ENCODE data around the gene ZMYND10. TPM values are rescaled to one million over a fixed set of nuclear protein-coding genes. Genes with fewer than 3 reads are reported as not detected.

Gene ZMYND10
- total RNA-seq, 5 donors from 2014 or later (not counting 1 experiment from before 2014, with no cell fraction given): 1.2 to 6.1 (median 2.9) TPM

DNA sequence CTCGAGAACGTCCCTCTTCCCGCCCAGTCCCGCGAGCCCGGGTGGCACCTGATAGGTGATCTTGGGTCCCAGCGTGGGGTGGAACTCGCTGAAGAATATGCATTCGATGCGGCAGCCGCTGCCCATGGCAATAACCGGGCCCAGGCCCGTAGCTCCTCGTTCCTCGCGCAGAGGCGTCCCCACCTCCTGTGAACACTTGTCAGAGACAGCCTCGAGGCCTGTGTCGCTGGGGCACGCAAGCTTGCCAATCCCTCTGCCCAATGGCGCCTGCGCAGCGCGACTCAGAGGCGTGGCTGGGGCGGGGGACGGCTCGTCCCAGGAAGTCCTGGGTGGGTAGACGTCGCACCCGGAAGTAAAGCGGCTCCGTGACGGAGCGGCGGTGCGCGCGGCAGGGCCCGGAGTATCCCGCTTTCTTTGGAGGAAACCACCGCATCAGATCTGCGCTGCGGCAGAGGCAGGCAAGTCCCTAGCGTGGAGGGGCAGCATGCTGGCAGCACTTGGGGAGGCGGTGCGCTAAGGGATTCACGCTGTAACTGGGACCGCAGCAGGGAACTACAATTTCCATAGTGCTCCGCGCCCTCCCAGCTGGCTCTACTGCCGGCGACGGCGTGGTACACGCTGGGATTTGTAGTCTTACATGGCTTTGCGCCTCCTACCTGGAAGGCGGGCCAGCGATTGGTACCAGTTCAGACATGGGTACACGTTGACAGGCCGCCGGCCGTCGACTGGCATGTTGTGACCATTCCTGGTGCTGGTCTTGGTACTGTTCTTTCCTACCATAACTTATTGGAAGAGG is 5.2 kb upstream of the ZMYND10 start, which contains the start of the genes CYB561D2 and NPRL2:
CYB561D2 (plus strand) TSS at position 336 of the 796 bp plus-strand sequence. CDS start 572 bp downstream, outside the sequence.
NPRL2 (minus strand) TSS at position 249 of the 796 bp plus-strand sequence; CDS start at position 126, 123 bp downstream.
- Mint-ChIP-seq H3K27me3 (no peaks in the 10 kb centered on the region), H3K9me3 (no peaks in the 10 kb centered on the region), H3K4me1 (peaks cover 66 to 70% (median 67%) of the 10 kb centered on the region in 3 donors), H3K36me3 (peaks cover 21% of the 10 kb centered on the region), H3K4me3 (peak within 1 kb of the TSS; percentile 94 to 99 (median 97)), H3K27ac (peak within 1 kb of the TSS; percentile 99 to 100)
- Histone ChIP-seq H3K9me3 (no peaks in the 10 kb centered on the region), H3K27ac (ENCODE audit: low read length) (peak within 1 kb of the TSS; percentile 89), H3K4me3 (ENCODE audit: control insufficient read depth in 1 of 2, extremely low read depth in 1 of 2, low read length in 1 of 2) (peak within 1 kb of the TSS; percentile 88 to 96), H3K4me1 (ENCODE audit: control insufficient read depth in 1 of 2, extremely low read depth in 1 of 2, insufficient read depth in 2 of 2, low read length in 2 of 2) (peaks cover 20 to 69% of the 10 kb centered on the region in 2 experiments), H3K27me3 (replicated peaks in 1 of 2; ENCODE audit: control insufficient read depth in 2 of 2, extremely low read depth in 1 of 2, insufficient read depth in 2 of 2, low read length in 1 of 2) (no peaks in the 10 kb centered on the region), H3K36me3 (ENCODE audit: control insufficient read depth in 2 of 2, extremely low read depth in 1 of 2, insufficient read depth in 1 of 2, low read length in 1 of 2) (peaks cover 5 to 52% of the 10 kb centered on the region in 2 donors)
- ATAC-seq (replicated peaks in 1 of 4) (peak; percentile 88 to 91 (median 90)), DNase-seq (peak; percentile 98 to 100 (median 99))
- ChIA-PET POLR2A (interaction anchor here (0.5 to 0.8 kb wide), 4 partner anchors 9 to 50 kb away, joined by 3 to 6 read pairs (median 4); no protein-coding TSS in a partner anchor), CTCF (interaction anchor here in 1 of 2 donors (1.0 to 2.1 kb wide), 8 partner anchors 9 to 261 kb away, joined by 3 to 10 read pairs (median 3); partner anchors contain the start of genes CISH, HYAL3, NAA80 and RASSF1)
- WGBS (ENCODE audit: insufficient coverage): under 1% methylated on average over 59 of the region's 64 CpGs

DNA sequence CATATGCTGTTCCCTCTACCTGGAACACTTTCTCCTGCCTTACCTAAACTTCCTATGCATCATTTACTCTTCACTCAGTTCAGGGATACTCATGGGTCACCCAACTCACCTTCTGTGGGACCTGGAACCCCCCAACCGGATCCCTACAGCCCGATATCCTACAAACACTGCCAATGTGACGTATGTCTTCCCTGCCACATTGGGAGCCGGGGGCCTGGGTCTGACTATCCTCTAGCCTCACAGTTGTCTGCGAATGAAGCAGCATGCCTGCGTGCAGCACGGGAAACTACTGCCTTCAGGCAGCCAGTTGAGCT is 4.6 kb upstream of the ZMYND10 start:
- Histone ChIP-seq H3K27me3 (replicated peaks in 1 of 2; ENCODE audit: control insufficient read depth in 2 of 2, extremely low read depth in 1 of 2, insufficient read depth in 2 of 2, low read length in 1 of 2) (no peaks in the 10 kb centered on the region), H3K36me3 (ENCODE audit: control insufficient read depth in 2 of 2, extremely low read depth in 1 of 2, insufficient read depth in 1 of 2, low read length in 1 of 2) (peaks cover 3 to 46% of the 10 kb centered on the region in 2 donors), H3K9me3 (no peaks in the 10 kb centered on the region), H3K4me3 (ENCODE audit: control insufficient read depth in 1 of 2, extremely low read depth in 1 of 2, low read length in 1 of 2) (peak overlapping the region; percentile 88 to 96), H3K4me1 (ENCODE audit: control insufficient read depth in 1 of 2, extremely low read depth in 1 of 2, insufficient read depth in 2 of 2, low read length in 2 of 2) (peaks cover 22 to 70% of the 10 kb centered on the region in 2 experiments), H3K27ac (ENCODE audit: low read length) (peak overlapping the region; percentile 89)
- no peaks in the 10 kb centered on the region for H3K9me3 Mint-ChIP-seq
- H3K4me3 Mint-ChIP-seq: peak overlapping the region; percentile 94 to 99 (median 97)
- peaks cover 67 to 69% (median 69%) of the 10 kb centered on the region in 3 donors for H3K4me1 Mint-ChIP-seq
- ChIA-PET POLR2A (interaction anchor here (0.5 to 0.8 kb wide), 3 partner anchors 13 to 49 kb away, joined by 3 to 6 read pairs (median 5); no protein-coding TSS in a partner anchor), CTCF (interaction anchor here in 1 of 2 donors (1.0 to 2.1 kb wide), 8 partner anchors 9 to 261 kb away, joined by 3 to 10 read pairs (median 3); partner anchors contain the start of genes CISH, HYAL3, NAA80 and RASSF1)
- peak overlapping the region; percentile 99 to 100 for H3K27ac Mint-ChIP-seq
- H3K27me3 Mint-ChIP-seq: no peaks in the 10 kb centered on the region
- WGBS (ENCODE audit: insufficient coverage): 6% methylated on average over 6 of the region's 7 CpGs
- H3K36me3 Mint-ChIP-seq: peaks cover 21% of the 10 kb centered on the region
- DNase-seq: no peak
- ATAC-seq (replicated peaks in 1 of 4): no peak

DNA sequence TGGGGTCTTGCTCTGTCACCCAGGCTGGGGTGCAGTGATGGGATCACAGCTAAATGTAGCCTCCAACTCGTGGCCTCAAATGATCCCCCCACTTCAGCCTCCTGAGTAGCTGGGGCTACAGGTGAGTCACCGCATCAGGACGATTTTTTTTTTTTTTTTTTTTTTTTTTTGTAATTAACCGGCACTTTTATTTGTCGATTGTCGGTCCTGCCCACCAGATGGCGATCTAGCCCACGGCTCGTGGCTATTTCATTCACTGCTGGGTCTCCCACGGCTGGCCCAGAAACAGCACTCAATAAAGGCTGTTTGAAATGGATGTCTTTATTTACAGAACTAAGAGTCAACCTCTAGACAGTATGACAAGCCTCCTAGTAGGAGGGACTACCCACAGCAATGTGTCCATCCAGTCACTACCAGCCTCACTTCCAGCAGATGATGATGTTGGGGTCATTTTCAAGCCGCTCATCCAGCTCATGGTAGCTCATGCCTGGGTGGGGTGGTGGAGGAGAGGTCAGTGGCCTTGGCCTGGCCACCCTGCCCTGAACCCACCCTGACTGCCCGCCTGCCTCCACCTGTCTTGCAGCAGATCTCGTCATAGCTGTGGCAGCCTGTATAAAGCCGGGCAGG is 1.8 kb upstream of the ZMYND10 start:
- Mint-ChIP-seq H3K4me1 (peaks cover 56 to 71% (median 63%) of the 10 kb centered on the region in 3 donors), H3K9me3 (no peaks in the 10 kb centered on the region), H3K4me3 (peak overlapping the region in 2 of 3 donors; percentile 6 to 74), H3K27ac (peak overlapping the region; percentile 63 to 68), H3K36me3 (peaks cover 16% of the 10 kb centered on the region), H3K27me3 (no peaks in the 10 kb centered on the region)
- H3K27me3 ChIP-seq (replicated peaks in 1 of 2; ENCODE audit: control insufficient read depth in 2 of 2, extremely low read depth in 1 of 2, insufficient read depth in 2 of 2, low read length in 1 of 2): no peaks in the 10 kb centered on the region
- WGBS (ENCODE audit: insufficient coverage): 98% methylated on average over 4 of the region's 14 CpGs
- H3K36me3 ChIP-seq (ENCODE audit: control insufficient read depth in 2 of 2, extremely low read depth in 1 of 2, insufficient read depth in 1 of 2, low read length in 1 of 2): peaks cover 0 to 22% of the 10 kb centered on the region in 2 donors
- no peak overlapping the region for H3K4me3 ChIP-seq (ENCODE audit: control insufficient read depth in 1 of 2, extremely low read depth in 1 of 2, low read length in 1 of 2)
- ChIA-PET POLR2A (interaction anchor here in 1 of 2 donors (0.6 to 0.7 kb wide), 2 partner anchors 11 to 18 kb away, joined by 3 to 8 read pairs; no protein-coding TSS in a partner anchor), CTCF (interaction anchor here in 1 of 2 donors (0.6 to 1.8 kb wide), 14 partner anchors 9 to 292 kb away, joined by 3 to 13 read pairs (median 4); partner anchors contain the start of genes CISH and TUSC2)
- DNase-seq: peak; percentile 47 to 90 (median 71)
- no peak overlapping the region for H3K27ac ChIP-seq (ENCODE audit: low read length)
- peaks cover 22 to 76% of the 10 kb centered on the region in 2 experiments for H3K4me1 ChIP-seq (ENCODE audit: control insufficient read depth in 1 of 2, extremely low read depth in 1 of 2, insufficient read depth in 2 of 2, low read length in 2 of 2)
- no peaks in the 10 kb centered on the region for H3K9me3 ChIP-seq
- ATAC-seq (replicated peaks in 1 of 4): no peak

DNA sequence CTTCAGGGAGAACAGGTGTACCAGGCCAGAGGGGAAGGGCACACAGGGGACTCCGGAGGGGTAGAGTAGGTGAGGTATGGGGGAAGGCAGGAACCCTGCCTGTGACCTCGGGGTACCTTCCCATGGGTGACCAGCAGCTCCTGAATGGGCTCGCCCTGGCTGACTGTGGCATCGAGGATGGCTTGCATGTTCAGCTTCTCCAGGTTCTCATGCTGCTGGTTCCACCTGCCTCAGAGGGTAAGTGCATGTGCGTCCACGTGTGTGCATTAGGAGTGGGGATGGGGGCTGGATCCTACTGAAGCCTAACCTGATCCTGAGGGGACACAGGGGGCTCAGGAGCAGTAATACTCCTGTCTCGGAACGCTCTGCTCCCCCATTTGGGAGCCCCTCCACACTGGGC is 524 bp downstream of the ZMYND10 start:
- H3K4me1 Mint-ChIP-seq: peaks cover 40 to 63% (median 55%) of the 10 kb centered on the region in 3 donors
- no peak for DNase-seq
- POLR2A ChIA-PET: no interaction called here
- H3K27me3 ChIP-seq (replicated peaks in 1 of 2; ENCODE audit: control insufficient read depth in 2 of 2, extremely low read depth in 1 of 2, insufficient read depth in 2 of 2, low read length in 1 of 2): no peaks in the 10 kb centered on the region
- H3K4me3 ChIP-seq (ENCODE audit: control insufficient read depth in 1 of 2, extremely low read depth in 1 of 2, low read length in 1 of 2): no peak overlapping the region
- ATAC-seq (replicated peaks in 1 of 4): no peak
- H3K36me3 Mint-ChIP-seq: peaks cover 14% of the 10 kb centered on the region
- H3K4me3 Mint-ChIP-seq: peak overlapping the region in 2 of 3 donors; percentile 9 to 74
- no peaks in the 10 kb centered on the region for H3K9me3 ChIP-seq
- no peaks in the 10 kb centered on the region for H3K27me3 Mint-ChIP-seq
- H3K36me3 ChIP-seq (ENCODE audit: control insufficient read depth in 2 of 2, extremely low read depth in 1 of 2, insufficient read depth in 1 of 2, low read length in 1 of 2): peaks cover 0 to 19% of the 10 kb centered on the region in 2 donors
- H3K27ac ChIP-seq (ENCODE audit: low read length): no peak overlapping the region
- 87% methylated on average over 8 of the region's 8 CpGs for WGBS (ENCODE audit: insufficient coverage)
- H3K4me1 ChIP-seq (ENCODE audit: control insufficient read depth in 1 of 2, extremely low read depth in 1 of 2, insufficient read depth in 2 of 2, low read length in 2 of 2): peaks cover 20 to 80% of the 10 kb centered on the region in 2 experiments
- H3K27ac Mint-ChIP-seq: peak overlapping the region in 1 of 2 donors; percentile 2
- CTCF ChIA-PET: interaction anchor here in 1 of 2 donors (1.1 kb wide), 1 partner anchor 11 kb away, joined by 3 read pairs; no protein-coding TSS in a partner anchor
- H3K9me3 Mint-ChIP-seq: no peaks in the 10 kb centered on the region

DNA sequence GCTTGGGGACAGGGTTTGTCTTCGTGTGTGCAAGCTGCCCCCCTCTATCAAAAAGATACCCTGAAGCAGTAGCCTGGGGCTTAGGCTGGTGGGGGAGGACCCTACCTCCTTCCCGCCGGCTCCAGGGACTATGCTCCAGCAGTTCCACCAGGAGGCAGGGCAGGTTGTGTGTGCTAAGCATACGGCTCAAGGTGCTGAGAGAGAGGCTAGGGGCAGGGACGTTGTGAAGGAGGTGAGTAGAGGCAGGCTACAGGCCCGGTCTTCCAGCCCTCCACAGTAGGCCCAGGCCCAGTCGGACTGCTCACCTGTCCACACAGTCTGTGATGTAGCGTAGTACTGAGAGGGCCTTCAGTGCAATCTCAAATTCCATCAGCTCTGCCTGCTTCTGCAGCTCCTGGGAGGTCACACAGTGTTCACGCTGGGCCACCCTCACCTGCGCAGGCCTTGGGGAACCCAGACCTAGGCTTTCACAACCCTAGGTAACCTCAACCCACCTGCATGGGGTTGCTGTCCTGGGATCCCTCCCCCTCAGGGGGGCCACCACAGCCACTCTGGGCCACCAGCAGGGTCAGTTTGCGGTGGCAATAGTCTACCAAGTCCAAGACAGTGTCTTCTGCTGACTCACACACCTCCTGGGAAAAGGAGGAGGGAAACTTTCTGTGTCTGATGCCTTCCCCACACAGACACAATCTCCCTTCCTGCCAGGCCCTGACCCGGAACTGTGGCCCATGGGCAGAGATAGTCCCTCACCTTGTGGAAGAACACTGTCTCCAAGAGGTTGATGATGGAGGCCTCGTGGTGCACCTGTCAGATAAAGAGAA is 2.5 kb downstream of the ZMYND10 start:
- peak overlapping the region; percentile 87 to 94 for H3K27ac Mint-ChIP-seq
- Histone ChIP-seq H3K9me3 (no peaks in the 10 kb centered on the region), H3K27ac (ENCODE audit: low read length) (no peak overlapping the region), H3K4me3 (ENCODE audit: control insufficient read depth in 1 of 2, extremely low read depth in 1 of 2, low read length in 1 of 2) (no peak overlapping the region), H3K4me1 (ENCODE audit: control insufficient read depth in 1 of 2, extremely low read depth in 1 of 2, insufficient read depth in 2 of 2, low read length in 2 of 2) (peaks cover 23 to 80% of the 10 kb centered on the region in 2 experiments), H3K36me3 (ENCODE audit: control insufficient read depth in 2 of 2, extremely low read depth in 1 of 2, insufficient read depth in 1 of 2, low read length in 1 of 2) (peaks cover 0 to 8% of the 10 kb centered on the region in 2 donors), H3K27me3 (replicated peaks in 1 of 2; ENCODE audit: control insufficient read depth in 2 of 2, extremely low read depth in 1 of 2, insufficient read depth in 2 of 2, low read length in 1 of 2) (no peaks in the 10 kb centered on the region)
- peaks cover 3% of the 10 kb centered on the region for H3K36me3 Mint-ChIP-seq
- no peaks in the 10 kb centered on the region for H3K27me3 Mint-ChIP-seq
- peaks cover 42 to 63% (median 55%) of the 10 kb centered on the region in 3 donors for H3K4me1 Mint-ChIP-seq
- CTCF ChIA-PET: no interaction called here
- H3K9me3 Mint-ChIP-seq: no peaks in the 10 kb centered on the region
- no peak overlapping the region for H3K4me3 Mint-ChIP-seq
- ATAC-seq (replicated peaks in 1 of 4) (no peak), DNase-seq (no peak)
- WGBS (ENCODE audit: insufficient coverage): 94% methylated on average over 7 of the region's 13 CpGs
- POLR2A ChIA-PET: no interaction called here
